GM21619 (cell line): ENCODE data around the gene MRPL20.
"Not testable (repeated sequence)": the region's sequence is repeated elsewhere in the genome, so short reads cannot be mapped to it uniquely, and the experiment has no call there.

Experiments
- ATAC-seq: cut with Tn5 transposase; IDR thresholded peaks from one replicate; pipeline ENCODE4 v1.9.1; 2021; ENCODE audit not compliant: unreplicated experiment

Gene MRPL20

GRCh38 chr1:1437904-1438376 lies 30.8 kb upstream of the MRPL20 start:
- no peak for ATAC-seq

- ATAC-seq = no peak
These were observed 30.2 kb upstream of the MRPL20 start for GRCh38 chr1:1437033-1437903.

GRCh38 chr1:1436630-1437032 lies 29.5 kb upstream of the MRPL20 start:
- no peak for ATAC-seq

GRCh38 chr1:1435911-1436629 lies 29.0 kb upstream of the MRPL20 start:
- ATAC-seq = no peak

GRCh38 chr1:1435106-1435903 lies 28.2 kb upstream of the MRPL20 start, which contains the start of gene VWA1:
Gene VWA1, plus strand, starts transcription at chr1:1435690. Its CDS starts 59 bp downstream, at chr1:1435749.
- no peak for ATAC-seq

- ATAC-seq = no peak
These were observed 27.7 kb upstream of the MRPL20 start for GRCh38 chr1:1434824-1435105.

- no peak for ATAC-seq
These were observed 27.2 kb upstream of the MRPL20 start for GRCh38 chr1:1434131-1434823.

GRCh38 chr1:1433804-1434130 lies 26.7 kb upstream of the MRPL20 start:
- ATAC-seq = no peak

GRCh38 chr1:1432951-1433803 lies 26.1 kb upstream of the MRPL20 start:
- ATAC-seq = no peak

GRCh38 chr1:1432274-1432950 lies 25.3 kb upstream of the MRPL20 start:
- ATAC-seq = no peak

GRCh38 chr1:1431845-1432273 lies 24.8 kb upstream of the MRPL20 start:
- no peak for ATAC-seq

GRCh38 chr1:1430992-1431844 lies 24.1 kb upstream of the MRPL20 start:
- ATAC-seq = no peak

- no peak for ATAC-seq
These were observed 23.3 kb upstream of the MRPL20 start for GRCh38 chr1:1430114-1430982.

- no peak for ATAC-seq
These were observed 22.6 kb upstream of the MRPL20 start for GRCh38 chr1:1429671-1430073.

- ATAC-seq = not testable (repeated sequence)
These were observed 21.9 kb upstream of the MRPL20 start for GRCh38 chr1:1428967-1429366.

GRCh38 chr1:1428174-1428573 lies 21.1 kb upstream of the MRPL20 start:
- ATAC-seq = no peak

GRCh38 chr1:1427820-1428148 lies 20.7 kb upstream of the MRPL20 start:
- no peak for ATAC-seq
